H1 (cell line): ENCODE data around the gene TMX2. TPM values are rescaled to one million over a fixed set of nuclear protein-coding genes. Genes with fewer than 3 reads are reported as not detected.

Source experiments
- ASH2L ChIP-seq: fragments of 200-600, 300-600 bp; sonication (generic); IDR thresholded peaks from one replicate; pipeline ENCODE4 v1.7.1; 2017; ENCODE audit warnings: low read length
- ATF2 ChIP-seq: IDR thresholded peaks from 2 replicates; pipeline ENCODE4 v1.6.1; 2012; ENCODE audit warnings: low read length, inconsistent platforms
- CHD2 ChIP-seq: IDR thresholded peaks from 2 replicates; pipeline ENCODE4 v1.6.1; 2012; ENCODE audit warnings: low read length, improper control_type of control experiment
- CTCF ChIP-seq, 3 experiments: IDR thresholded peaks; 1 replicate in 2 of 3; 2 replicates in 1 of 3; pipeline versions ENCODE4 v1.5.1 to v1.6.1; 2011; ENCODE audit warnings: low read length in 3 of 3, mild to moderate bottlenecking in 3 of 3, inconsistent platforms in 2 of 3, low read depth in 1 of 3, moderate library complexity in 1 of 3; ENCODE audit not compliant: insufficient read depth in 1 of 3; ENCODE audit errors: control extremely low read depth in 1 of 3
- E2F6 ChIP-seq: IDR thresholded peaks from 2 replicates; pipeline ENCODE4 v1.6.1; 2012; ENCODE audit warnings: inconsistent platforms
- EP300 ChIP-seq, 2 experiments: IDR thresholded peaks; 1 replicate in 1 of 2; 2 replicates in 1 of 2; pipeline ENCODE4 v1.6.1; 2011 to 2012; ENCODE audit warnings: low read depth in 2 of 2, low read length in 2 of 2, mild to moderate bottlenecking in 2 of 2, borderline replicate concordance in 1 of 2, inconsistent platforms in 1 of 2, moderate library complexity in 1 of 2
- GABPA ChIP-seq: IDR thresholded peaks from 2 replicates; pipeline ENCODE4 v1.6.1; 2011; ENCODE audit warnings: mild to moderate bottlenecking, low read length, moderate library complexity, borderline replicate concordance; ENCODE audit not compliant: insufficient read depth
- JUN ChIP-seq: IDR thresholded peaks from 2 replicates; pipeline ENCODE4 v1.6.1; 2011; ENCODE audit warnings: low read depth, mild to moderate bottlenecking, improper control_type of control experiment, low read length
- JUND ChIP-seq: IDR thresholded peaks from 2 replicates; pipeline ENCODE4 v1.6.1; 2011; ENCODE audit warnings: mild to moderate bottlenecking, improper control_type of control experiment, low read length
- KDM4A ChIP-seq: IDR thresholded peaks from one replicate; pipeline ENCODE4 v1.7.1; 2012; ENCODE audit warnings: low read depth, mild to moderate bottlenecking, moderate library complexity, low read length, inconsistent platforms; ENCODE audit not compliant: severe bottlenecking
- RAD21 ChIP-seq, 2 experiments: IDR thresholded peaks in 1 of 2; conservative IDR thresholded peaks in 1 of 2; 2 replicates each; pipeline ENCODE4 v1.6.1; 2011; ENCODE audit warnings: low read depth in 2 of 2, low read length in 2 of 2, improper control_type of control experiment in 1 of 2, inconsistent platforms in 1 of 2, mild to moderate bottlenecking in 1 of 2, moderate library complexity in 1 of 2
- SAP30 ChIP-seq: fragments of 300-600 bp; sonication (generic); IDR thresholded peaks from 2 replicates; pipeline ENCODE4 v1.7.1; 2012; ENCODE audit warnings: low read length, moderate library complexity, mild to moderate bottlenecking, inconsistent platforms; ENCODE audit not compliant: insufficient read depth, insufficient replicate concordance
- SIX5 ChIP-seq: IDR thresholded peaks from 2 replicates; pipeline ENCODE4 v1.6.1; 2011; ENCODE audit warnings: mild to moderate bottlenecking, low read depth, low read length
- SP1 ChIP-seq: IDR thresholded peaks from 2 replicates; pipeline ENCODE4 v1.6.1; 2011; ENCODE audit warnings: low read depth, low read length
- TAF1 ChIP-seq: IDR thresholded peaks from 2 replicates; pipeline ENCODE4 v1.6.1; 2011; ENCODE audit warnings: mild to moderate bottlenecking, low read depth, low read length
- TEAD4 ChIP-seq: IDR thresholded peaks from 2 replicates; pipeline ENCODE4 v1.6.1; 2012; ENCODE audit warnings: low read depth, low read length, inconsistent platforms, mixed read lengths
- polyA plus RNA-seq, 7 experiments: library from polyadenylated mRNA; depleted of rRNA in 3 of 7; stranded (reverse) in 5 of 7; unstranded in 2 of 7; fragments of >200 nt in 5 of 7; fragments of 200-250 nt in 2 of 7; gene quantifications; 1 replicate in 5 of 7; 2 replicates in 1 of 7; 4 replicates in 1 of 7; pipeline versions ENCODE4 v1.2.1 to v1.2.3, GENCODE V29; 2011 to 2013; ENCODE audit warnings: missing spikeins in 2 of 7, mixed read lengths in 2 of 7
- total RNA-seq: library from RNA; stranded (reverse); fragmentation: NEBNext Ultra II Directional; extraction: Animal tissue kit (Norgen Biotek cat#: 25700); gene quantifications from 2 replicates; pipeline ENCODE4 v1.2.1, GENCODE V29; 2021

The TMX2 gene
- total and polyA plus RNA-seq, 2 of the 8 experiments (the other 6 are each of a cell fraction or from before 2014, with no cell fraction given), result 70.4 to 100.0 TPM

- peak; percentile 95 for TF ChIP-seq JUND
- TF ChIP-seq E2F6, result no peak
- peak; percentile 77 for TF ChIP-seq TAF1
- TF ChIP-seq GABPA, result 0 out of 2 replicates have a peak, but pooled peaks have one; percentile 17
- TF ChIP-seq SIX5, result peak; percentile 34
- TF ChIP-seq SAP30, result peak; percentile 2
- peak; percentile 85 for TF ChIP-seq ATF2
- TF ChIP-seq EP300 (IDR thresholded peaks at IDR 0.05; ENCODE audit: borderline replicate concordance in 1 of 2, low read depth in 2 of 2, low read length in 2 of 2), result peak in 1 of 2 experiments; percentile 99; a peak in 2 of 3 replicates
- no peak for TF ChIP-seq CTCF (IDR thresholded peaks at IDR 0.05; ENCODE audit: control extremely low read depth in 1 of 3, insufficient read depth in 1 of 3, low read depth in 1 of 3, low read length in 3 of 3)
- peak; percentile 14; the same call in 1 of the 2 replicates for TF ChIP-seq CHD2
- no peak for TF ChIP-seq RAD21 (IDR thresholded peaks at IDR 0.05 in 1 of 2, conservative IDR thresholded peaks at IDR 0.05 in 1 of 2; ENCODE audit: low read depth in 2 of 2, low read length in 2 of 2)
- TF ChIP-seq ASH2L, result peak; percentile 14
- TF ChIP-seq SP1, result peak; percentile 96
- TF ChIP-seq TEAD4, result 0 out of 2 replicates have a peak, but pooled peaks have one; percentile 2
- peak; percentile 51 for TF ChIP-seq KDM4A
- no peak for TF ChIP-seq JUN
Measured at GRCh38 chr11:57667117-57667735, 45.2 kb upstream of the TMX2 start (continued).
